ENCODE results near the gene DNAH3.
"Not testable (repeated sequence)": the region's sequence is repeated elsewhere in the genome, so short reads cannot be mapped to it uniquely, and the experiment has no call there.

The DNAH3 gene

DNA sequence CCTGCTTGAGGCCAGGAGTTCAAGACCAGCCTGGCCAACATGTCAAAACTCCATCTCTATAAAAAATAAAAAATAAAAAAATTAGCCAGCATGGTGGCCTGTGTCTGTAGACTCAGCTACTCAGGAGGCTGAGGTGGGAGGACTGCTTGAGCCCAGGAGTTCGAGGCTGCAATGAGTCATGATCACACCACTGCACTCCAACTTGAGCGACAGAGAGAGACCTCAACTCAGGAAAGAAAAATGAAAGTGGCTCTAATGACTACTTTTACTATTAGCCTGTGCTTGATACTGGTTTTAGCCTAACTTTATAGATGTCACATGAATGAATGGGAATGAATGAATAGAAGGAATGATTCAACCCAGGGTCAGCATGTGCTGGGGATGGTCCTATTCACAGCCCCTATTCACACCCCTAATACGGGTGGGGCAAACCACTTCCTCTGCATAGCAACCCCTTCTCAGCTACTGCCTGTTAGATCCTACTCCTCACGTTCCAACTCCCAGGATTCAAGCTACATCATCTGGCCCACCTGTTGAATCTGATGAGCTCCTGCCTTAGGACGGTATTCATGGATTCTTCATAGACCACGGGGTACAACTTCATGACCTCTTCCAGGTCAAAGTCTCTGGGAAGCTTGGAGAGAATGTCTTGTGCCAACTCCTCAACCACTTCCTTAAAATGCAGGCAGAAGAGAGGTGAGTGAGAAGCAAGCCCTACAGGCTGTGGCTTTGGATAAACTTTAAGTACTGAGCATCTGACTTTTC lies 209.6 kb downstream of the DNAH3 start:
- no peak for DNase-seq (ENCODE audit: low read depth)

DNA sequence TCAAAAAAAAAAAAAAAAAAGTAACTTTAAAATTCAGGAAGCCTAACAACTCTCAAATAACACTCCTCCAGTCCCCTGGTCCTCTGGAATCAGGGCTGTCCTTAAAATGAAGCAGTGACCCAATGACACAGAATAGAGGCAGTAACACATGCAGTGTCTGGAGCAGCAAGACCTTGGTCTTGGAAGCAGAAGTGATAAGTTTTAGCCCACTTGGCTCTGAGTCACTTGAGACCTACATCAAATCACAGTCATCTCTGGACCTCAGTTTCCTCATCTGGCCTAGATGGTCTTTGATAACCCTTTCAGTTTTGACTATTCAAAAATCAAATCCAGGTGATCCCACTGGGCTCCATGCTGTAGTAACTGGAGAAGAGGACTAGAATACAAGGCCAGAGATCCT lies 211.0 kb downstream of the DNAH3 start:
- no peak for DNase-seq (ENCODE audit: low read depth)

DNA sequence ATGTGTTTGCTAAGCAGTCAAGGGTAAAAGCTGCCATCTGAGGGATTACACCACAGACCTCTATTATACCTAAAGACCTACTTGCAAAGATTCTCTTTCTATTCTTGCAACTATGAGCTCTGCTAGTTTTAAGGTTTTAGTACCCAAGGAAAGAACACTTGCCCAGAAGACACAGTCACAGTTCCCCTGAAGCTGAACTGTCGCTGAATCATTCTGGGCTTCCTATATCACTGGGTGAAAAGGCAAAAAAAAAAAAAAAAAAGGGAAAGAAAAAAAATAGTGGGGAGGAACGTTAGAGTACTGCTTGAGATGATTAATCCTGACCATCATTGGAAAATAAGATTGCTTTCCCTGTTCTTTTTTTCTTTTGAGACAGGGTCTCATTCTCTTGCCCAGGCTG lies 212.2 kb downstream of the DNAH3 start:
- peak; percentile 17 for DNase-seq (ENCODE audit: low read depth)

DNA sequence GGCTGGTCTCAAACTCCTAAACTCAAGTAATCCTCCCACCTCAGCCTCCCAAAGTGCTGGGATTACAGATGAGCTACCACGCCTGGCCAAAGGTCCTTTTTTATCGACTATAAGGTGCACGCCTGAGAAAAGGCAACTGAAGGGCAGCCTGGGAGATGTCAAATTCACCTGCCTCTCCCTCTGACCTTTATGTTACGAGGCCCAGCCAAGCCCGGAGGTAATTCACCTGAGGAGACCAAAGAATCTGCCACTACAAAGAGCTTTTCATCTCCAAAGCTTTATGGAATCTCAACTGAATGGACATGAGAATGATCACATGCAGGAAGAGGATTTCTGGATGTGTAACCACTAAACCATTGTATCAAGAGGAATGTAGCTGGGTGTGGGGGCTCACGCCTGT lies 212.9 kb downstream of the DNAH3 start:
- DNase-seq (ENCODE audit: low read depth), result no peak

DNA sequence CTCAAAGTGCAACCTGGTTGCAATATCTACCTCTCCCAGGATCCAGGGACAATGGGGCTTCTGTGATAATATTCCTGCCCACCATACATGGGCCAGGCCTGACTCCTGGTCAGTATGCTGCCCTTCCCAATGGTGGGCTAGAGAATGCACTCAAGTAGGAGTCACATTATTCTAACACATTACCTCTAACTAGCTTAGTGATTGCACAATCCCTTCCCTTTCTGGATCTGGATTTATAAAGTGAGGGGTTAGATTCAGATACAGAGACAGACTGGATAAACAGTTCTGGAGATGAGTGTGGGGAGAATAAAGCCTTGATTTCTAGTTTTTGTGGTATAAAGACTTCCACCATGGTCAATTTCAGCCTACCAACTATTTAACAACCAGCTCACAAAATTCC lies 217.1 kb downstream of the DNAH3 start:
- DNase-seq (ENCODE audit: low read depth), result no peak

DNA sequence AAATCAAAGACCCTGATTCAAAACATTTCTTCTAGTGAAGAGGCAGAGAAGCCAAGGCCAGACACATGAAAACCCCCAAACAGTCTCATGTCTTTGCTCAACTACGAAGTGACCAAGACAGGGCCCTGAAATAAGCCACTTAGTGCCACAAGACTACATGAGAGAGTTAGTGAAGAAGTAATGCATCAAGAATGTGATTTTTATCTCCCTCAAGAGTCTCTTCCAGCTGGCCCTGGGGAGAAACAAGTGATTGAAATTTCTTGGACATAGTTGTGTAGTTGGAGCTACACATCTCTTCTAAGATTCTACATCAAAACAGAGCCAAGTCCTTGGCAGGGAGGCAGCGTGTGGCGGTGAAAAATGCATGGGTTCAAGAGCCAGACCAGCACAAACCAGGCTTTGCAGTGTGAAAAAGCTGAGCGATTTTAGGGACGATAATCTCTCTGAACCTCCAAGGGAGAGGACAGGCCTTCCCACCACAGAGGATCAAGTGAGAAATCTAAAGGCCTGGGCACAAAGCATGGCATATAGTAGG lies 219.5 kb downstream of the DNAH3 start:
- DNase-seq (ENCODE audit: low read depth), result no peak

DNA sequence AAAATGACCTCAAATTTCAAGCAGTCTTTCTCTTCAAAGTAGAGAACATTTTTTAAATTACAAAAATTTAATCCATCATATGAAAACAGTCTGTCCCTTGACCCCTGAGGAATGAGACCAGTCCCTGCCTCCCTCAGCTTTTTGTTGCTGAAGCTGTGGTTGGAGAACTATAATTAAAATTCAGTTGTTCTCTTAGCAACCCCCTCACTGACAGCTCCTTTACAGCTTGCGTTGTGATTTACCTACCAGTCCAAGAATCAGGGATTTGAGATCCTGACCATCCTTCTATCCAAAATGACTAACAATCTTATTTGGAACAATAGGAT lies 220.3 kb downstream of the DNAH3 start:
- no peak for DNase-seq (ENCODE audit: low read depth)

DNA sequence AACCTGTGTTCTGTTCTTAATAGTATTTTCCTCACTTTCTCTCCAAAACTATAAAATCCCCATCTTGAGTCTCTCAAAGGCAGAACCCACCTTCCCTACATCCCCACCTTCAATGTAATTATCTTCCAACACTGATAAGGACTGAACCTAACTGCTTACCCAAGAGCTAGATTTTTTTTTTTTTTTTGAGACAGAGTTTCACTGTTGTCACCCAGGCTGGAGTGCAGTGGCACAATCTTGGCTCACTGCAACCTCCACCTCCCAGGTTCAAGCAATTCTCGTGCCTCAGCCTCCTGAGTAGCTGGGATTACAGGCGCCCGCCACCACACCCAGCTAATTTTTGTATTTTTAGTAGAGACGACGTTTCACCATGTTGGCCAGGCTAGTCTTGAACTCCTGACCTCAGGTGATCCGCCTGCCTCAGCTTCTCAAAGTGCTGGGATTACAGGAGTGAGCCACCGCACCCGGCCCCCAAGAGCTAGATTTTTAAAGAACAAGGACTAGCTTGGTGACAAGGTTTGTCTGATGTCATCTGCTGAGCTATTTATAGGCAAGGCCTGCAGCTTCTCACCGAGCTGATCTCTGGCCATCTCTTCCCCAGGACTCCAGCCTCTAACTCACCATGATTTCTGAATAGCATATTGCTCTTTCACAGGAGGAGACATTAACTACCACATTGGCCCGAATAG lies 220.8 kb downstream of the DNAH3 start:
- DNase-seq (ENCODE audit: low read depth), result not testable (repeated sequence)

DNA sequence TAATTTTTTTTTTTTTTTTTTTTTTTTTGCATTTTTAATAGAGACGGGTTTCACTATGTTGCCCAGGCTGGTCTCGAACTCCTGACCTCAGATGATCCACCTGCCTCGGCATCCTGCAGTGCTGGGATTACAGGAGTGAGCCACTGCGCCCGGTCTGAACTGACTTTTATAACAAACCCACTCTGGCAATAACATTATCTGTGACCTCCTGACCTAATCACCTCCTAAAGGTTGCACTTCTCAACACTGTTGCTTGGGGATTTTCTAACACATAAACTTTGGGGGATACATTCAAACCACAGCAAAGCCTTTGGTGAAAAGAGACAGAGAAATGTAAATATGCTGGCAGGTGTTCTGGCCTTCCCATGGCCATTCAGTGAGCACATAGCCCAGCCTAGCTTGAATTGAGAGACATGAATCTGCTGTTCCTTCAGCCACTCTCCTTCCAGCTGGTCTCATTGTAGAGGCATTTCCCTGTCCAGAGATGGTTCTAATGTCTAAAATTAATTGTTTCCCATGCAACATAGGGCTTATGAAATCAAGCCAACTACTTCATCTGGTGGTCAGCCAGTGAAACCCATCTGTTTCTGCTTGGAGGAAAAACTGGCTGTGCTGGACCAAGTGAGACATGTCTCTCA lies 221.8 kb downstream of the DNAH3 start:
- no peak for DNase-seq (ENCODE audit: low read depth)

DNA sequence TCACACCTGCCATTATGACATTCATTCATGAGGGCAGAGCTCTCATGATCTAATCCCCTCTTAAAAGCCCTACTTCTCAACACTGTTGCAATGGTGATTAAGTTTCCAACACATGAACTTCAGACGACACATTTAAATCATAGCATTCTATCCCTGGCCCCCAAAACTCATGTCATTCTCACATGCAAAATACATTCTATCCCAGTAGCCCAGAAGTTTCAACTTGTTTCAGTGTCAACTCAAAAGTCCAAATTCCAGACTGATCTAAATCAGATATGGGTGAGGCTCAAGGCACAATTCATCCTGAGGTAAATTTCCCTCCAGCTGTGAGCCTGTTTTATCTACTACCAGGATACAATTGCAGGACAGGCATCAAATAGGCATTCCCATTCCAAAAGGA lies 224.9 kb downstream of the DNAH3 start:
- no peak for DNase-seq (ENCODE audit: low read depth)

DNA sequence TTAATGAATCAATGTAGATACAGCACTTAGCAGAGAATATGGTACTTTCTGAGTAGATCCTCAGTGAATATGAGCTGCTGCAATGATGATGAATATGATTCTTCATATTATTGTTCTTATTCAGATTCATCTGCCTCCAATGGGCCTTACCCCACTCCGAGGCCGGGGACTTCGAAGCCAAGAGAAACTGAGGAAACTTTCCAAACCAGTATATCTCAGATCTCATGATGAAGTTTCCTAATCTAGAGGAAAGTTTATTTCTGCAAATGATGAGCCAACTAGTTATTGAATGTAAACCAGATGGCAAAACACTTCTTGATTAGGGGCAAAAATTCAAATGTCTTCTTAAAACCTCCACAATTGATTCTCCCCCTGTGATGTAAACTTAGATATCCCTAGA lies 226.8 kb downstream of the DNAH3 start:
- DNase-seq (ENCODE audit: low read depth), result no peak

DNA sequence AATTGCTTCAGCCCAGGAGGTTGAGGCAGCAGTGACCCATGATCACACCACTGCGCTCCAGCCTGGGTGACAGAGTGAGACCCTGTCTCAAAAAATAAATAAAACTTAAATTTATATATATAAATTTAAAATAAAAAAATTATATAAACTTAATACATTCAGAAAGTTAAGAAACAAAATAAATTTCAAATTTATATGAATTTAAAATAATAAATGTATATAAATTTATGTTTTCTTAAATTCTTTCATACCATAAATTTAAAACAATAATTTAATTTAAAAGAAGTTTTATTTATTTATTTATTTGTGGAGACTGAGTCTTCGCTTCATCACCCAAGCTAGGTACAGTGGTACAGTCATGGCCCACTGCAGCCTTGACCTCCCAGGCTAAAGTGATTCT lies 229.8 kb downstream of the DNAH3 start:
- DNase-seq (ENCODE audit: low read depth), result no peak

DNA sequence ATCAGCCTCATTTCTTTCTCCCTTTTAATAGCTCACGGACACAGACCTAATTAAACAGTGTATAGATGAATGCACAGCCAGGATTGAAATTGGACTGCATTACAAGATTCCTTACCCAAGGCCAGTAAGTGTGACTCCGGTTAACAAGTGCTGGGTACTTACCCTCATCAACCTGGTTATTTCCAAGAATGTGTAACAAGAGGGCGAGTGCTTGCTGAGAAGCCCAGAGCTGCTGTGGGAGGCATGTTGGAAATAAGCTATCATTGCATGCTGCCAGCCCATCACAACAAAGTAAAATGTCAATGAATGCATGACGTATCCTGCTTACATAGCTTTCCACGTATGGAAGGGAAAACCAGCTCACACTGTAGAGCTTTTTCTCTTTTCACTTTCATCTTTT lies 230.6 kb downstream of the DNAH3 start:
- DNase-seq (ENCODE audit: low read depth), result no peak

DNA sequence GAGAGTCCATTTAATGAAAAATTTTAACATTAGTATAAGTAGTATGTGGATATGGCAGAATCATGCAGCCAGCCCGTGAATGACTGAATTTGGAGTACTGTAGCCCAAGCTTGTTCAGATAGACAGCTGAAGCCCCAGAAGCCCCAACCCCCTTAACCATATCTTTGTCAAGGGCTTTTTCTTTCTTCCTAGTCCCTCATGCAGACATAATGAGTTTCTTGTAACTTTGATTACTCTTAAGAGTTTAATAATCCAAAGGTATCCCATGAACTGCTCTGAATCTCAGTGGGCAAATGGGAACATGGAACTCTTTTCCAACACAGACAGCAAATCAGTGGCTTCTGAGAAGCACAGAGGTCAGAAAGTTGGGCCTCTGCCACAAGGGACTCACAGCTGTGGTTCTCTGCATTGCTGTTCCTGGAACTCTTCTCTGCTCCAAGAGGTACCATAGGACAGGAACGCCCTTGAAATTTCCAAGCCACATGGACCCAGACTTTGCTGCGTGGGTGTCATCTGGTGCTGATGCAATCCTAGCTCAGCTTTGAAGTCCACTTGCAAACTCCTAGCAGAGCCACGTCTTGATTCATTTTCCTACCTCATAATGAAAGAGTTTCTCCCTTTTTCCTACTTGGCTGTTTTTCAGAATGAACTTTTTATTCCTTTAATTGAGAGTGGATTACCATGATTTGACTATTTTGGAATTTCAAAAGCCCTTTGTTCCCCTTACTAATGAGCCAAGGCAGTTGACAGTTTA lies 232.0 kb downstream of the DNAH3 start:
- DNase-seq (ENCODE audit: low read depth), result peak; percentile 78

DNA sequence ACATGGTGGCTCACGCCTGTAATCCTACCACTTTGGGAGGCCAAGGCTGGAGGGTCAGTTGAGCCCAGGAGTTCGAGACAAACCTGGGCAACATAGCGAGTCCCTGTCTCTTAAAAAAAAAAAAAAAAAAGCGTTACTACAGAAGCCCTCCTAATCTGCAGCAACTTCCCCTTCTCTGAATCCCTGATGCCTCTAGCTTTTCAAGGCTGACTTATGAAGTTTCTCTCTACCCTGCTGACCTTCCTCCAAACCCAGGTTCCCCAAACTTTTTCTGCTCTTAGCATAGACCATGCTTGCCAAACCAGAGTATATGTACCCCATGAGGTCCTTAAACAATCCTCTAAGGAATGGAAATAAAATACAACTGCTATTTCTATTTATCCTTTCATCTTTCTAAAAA lies 233.7 kb downstream of the DNAH3 start:
- DNase-seq (ENCODE audit: low read depth), result no peak

DNA sequence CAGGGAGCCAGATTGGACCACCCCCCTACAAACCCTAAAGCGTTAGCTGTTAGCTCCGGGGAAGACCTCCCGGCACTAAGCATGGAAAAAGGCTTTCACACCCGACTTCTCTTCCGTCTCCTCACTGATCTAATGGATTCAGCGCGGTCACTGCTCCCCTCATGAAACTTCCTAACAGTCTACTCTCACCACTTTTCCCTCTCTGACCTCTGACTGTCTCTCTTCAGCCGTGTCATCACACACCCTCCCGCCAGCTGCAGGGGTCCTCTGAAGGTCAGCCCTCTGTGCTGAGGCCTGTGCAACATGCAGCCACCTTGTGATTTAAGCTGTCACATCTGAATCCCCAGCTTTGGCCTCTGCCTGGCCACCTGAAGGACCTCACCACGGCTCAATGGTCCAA lies 234.4 kb downstream of the DNAH3 start:
- no peak for DNase-seq (ENCODE audit: low read depth)

DNA sequence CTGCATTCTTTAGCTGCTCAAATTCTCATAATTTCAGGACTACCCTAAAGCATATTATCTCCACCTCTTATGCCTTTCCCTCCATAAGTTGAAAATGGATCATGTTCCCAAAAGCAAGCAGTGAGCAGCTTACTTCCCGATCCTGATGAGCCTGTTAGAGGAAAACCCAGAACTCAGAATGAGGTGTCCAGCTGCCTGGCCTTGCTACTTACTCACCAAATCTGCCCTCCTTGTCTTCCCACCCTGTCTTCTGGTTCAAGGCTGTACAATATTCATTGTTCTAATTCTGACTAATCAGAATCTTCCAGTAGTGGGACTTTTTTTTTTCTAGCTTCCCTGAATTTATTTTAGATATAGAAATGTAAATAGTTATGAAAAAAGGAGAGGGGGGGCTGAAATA lies 239.3 kb downstream of the DNAH3 start:
- no peak for DNase-seq (ENCODE audit: low read depth)

DNA sequence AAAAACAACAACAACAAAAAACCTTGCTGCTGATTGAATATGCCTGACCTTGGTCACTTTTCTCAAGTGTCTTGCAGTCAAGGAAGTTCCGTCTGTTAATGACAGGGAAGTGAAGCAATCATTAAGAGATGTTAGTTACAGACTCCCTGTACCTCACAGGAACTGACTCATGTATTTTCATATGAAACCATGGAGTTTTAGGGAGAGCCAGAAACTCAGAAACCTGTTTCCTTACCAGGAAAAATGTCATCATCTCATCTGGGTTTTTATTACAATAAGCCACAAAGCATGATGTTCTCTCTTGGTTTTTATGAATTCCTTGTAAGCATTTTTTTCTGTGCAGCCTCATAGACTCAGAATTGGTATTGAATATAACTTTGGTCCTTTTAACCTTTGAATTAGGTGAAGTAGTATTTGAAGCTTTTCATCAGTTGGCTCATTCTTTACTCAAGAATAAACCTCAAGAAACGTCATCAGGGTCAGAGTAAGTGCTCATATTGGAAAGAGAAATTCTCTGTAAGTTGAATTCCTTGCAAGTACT lies 239.8 kb downstream of the DNAH3 start:
- DNase-seq (ENCODE audit: low read depth), result peak; percentile 74

DNA sequence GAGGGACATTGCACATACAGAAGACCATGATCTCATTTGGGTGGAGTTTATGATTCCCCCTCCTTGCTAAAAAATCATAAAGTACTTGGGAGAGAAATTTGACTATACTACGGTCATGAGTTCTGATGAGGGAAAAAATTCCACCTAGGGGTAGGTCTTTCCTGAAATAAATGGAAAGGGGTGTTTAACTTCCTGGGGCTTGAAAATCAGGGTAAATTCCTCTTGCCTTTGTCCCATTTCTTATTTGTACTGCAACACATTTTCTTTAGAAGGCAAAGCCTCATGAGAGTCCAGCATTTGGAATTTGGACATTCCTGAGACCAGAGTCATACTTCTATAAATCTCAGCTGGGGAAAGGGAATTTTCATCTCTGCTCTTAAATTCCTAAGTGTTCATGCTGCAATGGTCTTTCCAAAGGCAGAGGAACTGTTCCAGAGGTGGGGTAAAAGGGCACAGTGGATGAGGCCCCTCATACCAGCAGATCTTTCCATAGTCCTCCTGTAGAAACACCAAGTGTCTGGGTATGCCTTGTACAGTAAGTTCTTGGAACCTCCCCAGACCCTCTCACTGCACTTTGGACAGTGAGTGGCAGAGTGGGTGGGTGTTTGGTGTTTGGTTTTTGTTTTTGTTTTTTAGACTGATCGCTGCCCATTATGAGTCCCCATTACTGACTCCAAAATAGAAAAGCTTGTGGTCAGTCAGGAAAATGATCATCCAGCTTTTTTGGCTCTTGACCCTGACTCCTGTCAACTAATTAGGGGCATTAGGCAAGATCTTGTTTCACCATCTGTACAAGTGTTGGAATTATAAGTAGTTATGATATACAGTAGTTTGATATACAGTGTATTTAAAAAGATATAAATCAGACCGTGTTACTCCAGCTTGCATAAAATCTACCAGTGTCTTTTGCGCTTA lies 244.0 kb downstream of the DNAH3 start:
- peak; percentile 84 for DNase-seq (ENCODE audit: low read depth)

DNA sequence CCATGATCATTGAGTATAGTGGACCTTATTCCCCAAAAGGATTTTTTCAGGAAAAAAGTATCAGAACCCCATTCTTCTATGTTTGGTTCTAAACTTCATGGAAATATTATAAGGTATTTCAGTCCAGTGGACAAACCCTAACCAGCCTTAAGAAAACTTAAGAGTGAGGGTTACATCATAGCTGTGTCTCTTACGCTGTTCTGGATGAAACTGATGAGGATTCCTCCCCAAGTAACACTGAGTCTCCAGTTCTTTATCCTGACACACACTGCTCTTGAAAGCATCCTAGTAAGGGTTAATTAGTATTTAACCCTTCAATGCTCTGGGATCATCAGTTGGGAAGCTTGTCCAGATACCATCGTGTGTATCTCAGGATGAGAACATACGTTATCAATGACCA lies 245.1 kb downstream of the DNAH3 start:
- no peak for DNase-seq (ENCODE audit: low read depth)

DNA sequence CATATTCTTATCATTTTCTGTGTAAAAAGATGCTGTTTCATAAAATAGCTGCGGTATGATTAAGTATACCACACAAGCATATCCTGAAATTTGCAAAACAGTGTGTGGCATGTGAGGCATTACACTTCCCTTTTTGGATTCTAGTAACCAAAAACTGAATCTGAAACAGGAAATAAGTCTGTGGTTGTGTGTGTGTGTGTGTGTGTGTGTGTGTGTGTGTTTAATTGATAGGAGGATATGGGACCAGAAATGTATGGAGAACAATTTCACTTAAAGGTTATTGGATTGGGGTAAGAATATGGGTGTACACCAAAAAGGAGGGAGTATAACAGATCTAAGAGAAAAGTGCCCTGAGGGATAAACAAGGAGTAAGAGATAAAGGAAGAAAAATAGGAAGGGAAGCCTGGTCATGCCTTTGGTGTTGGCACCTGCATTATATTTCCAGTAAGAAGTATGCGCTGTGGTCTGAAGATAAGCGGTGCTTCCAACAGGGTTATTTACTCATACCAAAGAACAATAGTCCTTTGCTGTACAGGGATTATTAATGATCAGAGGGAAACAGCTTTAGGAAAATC lies 246.1 kb downstream of the DNAH3 start:
- no peak for DNase-seq (ENCODE audit: low read depth)

Measured in fibroblast of the conjunctiva (primary cell).